GM19043 (cell line): Measurements from ENCODE around the gene KRTAP10-8.
"Not testable (repeated sequence)": the region's sequence is repeated elsewhere in the genome, so short reads cannot be mapped to it uniquely, and the experiment has no call there.

Experiments used
- ATAC-seq: cut with Tn5 transposase; IDR thresholded peaks from one replicate; pipeline ENCODE4 v1.9.1; 2021; ENCODE audit warnings: low read depth; ENCODE audit not compliant: unreplicated experiment

Gene KRTAP10-8

GRCh38 chr21:44612029-44612486 is at the start of gene KRTAP10-8:
Gene KRTAP10-8, plus strand, starts transcription at chr21:44612079. Its CDS starts 22 bp downstream, at chr21:44612101.
- ATAC-seq = no peak

GRCh38 chr21:44564099-44564498 is 47.8 kb upstream of the KRTAP10-8 start:
- ATAC-seq = no peak

GRCh38 chr21:44564886-44565598 is 46.8 kb upstream of the KRTAP10-8 start:
- no peak for ATAC-seq

- ATAC-seq = no peak
These were observed 45.5 kb upstream of the KRTAP10-8 start for GRCh38 chr21:44566403-44566802.

- no peak for ATAC-seq
These were observed 44.3 kb upstream of the KRTAP10-8 start for GRCh38 chr21:44567481-44568171.

GRCh38 chr21:44568261-44568660 is 43.6 kb upstream of the KRTAP10-8 start:
- ATAC-seq = no peak

- ATAC-seq = no peak
These were observed 43.0 kb upstream of the KRTAP10-8 start for GRCh38 chr21:44568667-44569556.

GRCh38 chr21:44569861-44570517 is 41.9 kb upstream of the KRTAP10-8 start:
- no peak for ATAC-seq

- ATAC-seq = no peak
These were observed 40.6 kb upstream of the KRTAP10-8 start for GRCh38 chr21:44571296-44571695.

- ATAC-seq = no peak
These were observed 39.8 kb upstream of the KRTAP10-8 start for GRCh38 chr21:44571844-44572782.

GRCh38 chr21:44572959-44573583 is 38.8 kb upstream of the KRTAP10-8 start:
- ATAC-seq = no peak

GRCh38 chr21:44573630-44574456 is 38.0 kb upstream of the KRTAP10-8 start, which contains the start of gene KRTAP10-4:
Gene KRTAP10-4, plus strand, starts transcription at chr21:44573729. Its CDS starts 30 bp downstream, at chr21:44573759.
- ATAC-seq = not testable (repeated sequence)

- no peak for ATAC-seq
These were observed 37.2 kb upstream of the KRTAP10-8 start for GRCh38 chr21:44574457-44575306.

GRCh38 chr21:44575307-44576024 is 36.4 kb upstream of the KRTAP10-8 start:
- no peak for ATAC-seq

- no peak for ATAC-seq
These were observed 35.9 kb upstream of the KRTAP10-8 start for GRCh38 chr21:44576025-44576420.

GRCh38 chr21:44578371-44579055 is 33.4 kb upstream of the KRTAP10-8 start:
- ATAC-seq = no peak
